Stimulated activated CD4-positive, alpha-beta T cell treated with anti-CD3 and anti-CD28 coated beads, Interleukin-12 subunit alpha, Interleukin-12 subunit beta, amount 100 ng/mL, for 48 hours (primary cell): ENCODE measurements around the gene SLC25A21.

ENCODE experiments used
- DNase-seq, 3 donors: peaks; one replicate each; pipeline ENCODE4 v3.0.0-alpha.2; 2020; ENCODE audit warnings: low read depth in 2 of 3, low spot score in 1 of 3

SLC25A21 gene

GRCh38 chr14:36671149-36671548 lies 501.3 kb downstream of the SLC25A21 start:
- no peak for DNase-seq

DNA sequence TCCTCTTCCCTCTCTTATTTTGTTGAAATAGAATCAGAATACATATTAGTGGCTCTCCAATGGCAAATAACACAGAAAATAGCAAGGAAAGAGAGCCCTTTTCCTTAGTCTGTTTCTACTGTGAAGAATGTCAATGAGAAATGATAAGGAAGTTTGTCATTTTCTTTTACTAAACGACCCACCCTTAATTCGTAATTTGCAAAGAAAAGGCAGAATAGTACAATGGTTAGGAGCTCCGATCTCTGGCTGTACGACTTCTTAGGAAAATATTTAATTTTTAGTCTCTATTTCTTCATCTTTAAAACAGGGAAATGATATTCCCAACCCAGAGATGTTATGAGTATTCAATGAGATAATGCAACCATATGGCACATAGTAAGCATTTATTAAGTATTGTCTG lies 504.7 kb downstream of the SLC25A21 start:
- DNase-seq, result no peak

DNA sequence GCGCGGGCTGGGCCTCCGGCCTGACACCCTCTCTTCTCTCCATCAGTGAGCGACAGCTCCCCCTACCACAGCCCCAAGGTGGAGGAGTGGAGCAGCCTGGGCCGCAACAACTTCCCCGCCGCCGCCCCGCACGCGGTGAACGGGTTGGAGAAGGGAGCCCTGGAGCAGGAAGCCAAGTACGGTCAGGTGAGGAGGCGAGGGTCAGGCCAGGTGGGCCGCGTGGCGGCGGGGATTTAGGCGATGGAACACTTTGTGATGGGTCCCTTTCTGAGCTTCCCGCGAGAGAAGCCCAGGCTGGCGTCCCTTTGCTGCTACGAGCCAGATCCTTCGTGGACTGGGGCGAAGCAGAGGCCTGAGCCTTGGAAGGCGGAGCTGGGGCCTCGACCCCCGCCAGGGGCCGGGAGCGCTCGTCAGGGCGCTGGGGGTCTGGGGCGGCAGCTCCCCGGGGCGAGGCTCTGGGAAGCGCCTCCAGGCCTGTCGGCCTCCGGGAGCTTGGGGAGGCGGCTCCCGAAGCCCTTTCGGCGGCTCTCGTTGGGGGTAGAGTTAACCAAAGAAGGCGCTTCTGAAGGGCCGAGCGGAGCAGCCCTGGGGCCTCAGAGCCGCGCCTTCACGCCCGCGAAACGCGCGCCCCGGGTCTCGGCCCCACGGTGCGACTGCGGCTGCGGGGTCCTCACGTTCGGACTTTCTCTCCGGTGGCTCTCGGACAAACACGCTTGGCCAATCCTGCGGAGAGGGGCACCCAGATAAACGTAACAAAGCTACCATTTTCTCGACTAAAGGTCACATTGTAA lies 505.8 kb downstream of the SLC25A21 start:
- DNase-seq, result no peak

DNA sequence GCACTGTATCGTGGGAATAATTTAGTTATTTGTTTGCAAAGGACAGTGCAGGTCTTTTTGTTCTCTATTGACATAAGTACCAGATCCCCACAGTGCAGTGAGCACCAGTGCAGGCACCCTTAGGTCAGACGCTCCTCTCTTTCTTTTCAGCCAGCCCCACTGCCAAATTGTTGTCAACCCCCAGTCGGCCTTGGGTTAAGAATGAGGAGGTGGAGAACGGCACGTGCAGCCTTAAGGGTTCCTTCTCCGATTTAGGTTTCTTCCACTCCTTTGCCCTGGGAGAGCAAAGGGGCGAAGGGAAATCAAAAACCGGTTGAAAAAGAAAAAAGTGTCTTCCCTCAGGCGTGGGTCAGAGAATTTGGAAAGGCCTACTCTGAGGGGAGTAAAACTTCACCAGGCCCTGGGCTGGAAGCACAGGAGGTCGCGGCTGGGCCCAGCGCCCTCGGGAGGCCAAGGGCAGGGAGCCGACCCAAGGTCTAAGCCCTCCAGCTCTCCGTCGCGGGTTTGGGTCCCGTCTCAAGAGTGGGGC lies 506.5 kb downstream of the SLC25A21 start:
- no peak for DNase-seq

DNA sequence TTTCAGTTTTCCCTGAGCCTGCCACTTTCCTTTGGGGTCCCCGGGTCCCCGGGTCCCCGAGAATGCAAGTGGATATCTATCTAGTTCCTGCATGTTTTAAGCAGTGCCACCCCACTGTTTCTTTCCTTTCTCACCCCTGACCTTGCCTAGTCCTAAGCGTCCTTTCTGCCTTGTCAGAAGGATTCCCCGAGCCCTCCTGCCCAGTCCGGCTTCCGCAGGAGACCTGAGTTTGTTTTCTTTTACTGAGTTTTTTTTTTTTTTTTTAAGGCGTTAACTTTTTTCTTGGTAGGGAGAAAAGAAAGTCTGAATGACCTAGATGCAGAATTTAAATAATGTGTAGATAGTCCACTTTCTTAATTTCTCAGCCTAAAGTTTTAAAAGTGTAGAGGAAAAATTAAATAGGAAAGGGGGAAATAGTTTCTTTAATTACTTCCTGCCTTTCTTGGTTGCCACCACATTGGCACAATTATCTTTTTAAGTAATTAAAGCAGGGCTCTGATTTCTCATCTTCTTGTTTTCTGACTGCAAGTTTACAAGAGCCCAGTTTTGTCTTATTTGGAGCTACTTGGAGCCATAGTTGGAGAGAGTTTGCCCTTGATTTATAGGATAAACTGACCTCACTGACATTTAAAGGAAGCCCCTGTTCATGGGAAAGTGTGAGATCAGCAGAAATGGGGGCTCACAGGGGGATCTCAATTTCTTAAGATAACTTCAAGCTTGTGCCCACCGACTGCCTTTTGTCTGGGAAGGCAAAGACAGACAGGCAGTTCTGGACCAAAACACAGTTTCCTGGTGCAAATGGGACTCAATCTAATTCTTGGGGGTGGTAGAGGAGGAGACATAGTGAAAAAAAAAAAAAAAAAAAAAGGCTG lies 507.8 kb downstream of the SLC25A21 start:
- no peak for DNase-seq

- no peak for DNase-seq
Measured at GRCh38 chr14:36663404-36664321, 508.7 kb downstream of the SLC25A21 start.

- no peak for DNase-seq
Measured at GRCh38 chr14:36662543-36663403, 509.6 kb downstream of the SLC25A21 start.

GRCh38 chr14:36662258-36662542 lies 510.2 kb downstream of the SLC25A21 start:
- DNase-seq, result no peak

GRCh38 chr14:36661506-36662257 lies 510.7 kb downstream of the SLC25A21 start, which contains the start of gene PAX9:
Gene PAX9 (plus strand): TSS chr14:36661860. CDS start chr14:36662090, 230 bp downstream.
- peak in 2 of 3 donors; percentile 23 to 37 for DNase-seq

GRCh38 chr14:36660736-36661505 lies 511.5 kb downstream of the SLC25A21 start:
- no peak for DNase-seq

DNA sequence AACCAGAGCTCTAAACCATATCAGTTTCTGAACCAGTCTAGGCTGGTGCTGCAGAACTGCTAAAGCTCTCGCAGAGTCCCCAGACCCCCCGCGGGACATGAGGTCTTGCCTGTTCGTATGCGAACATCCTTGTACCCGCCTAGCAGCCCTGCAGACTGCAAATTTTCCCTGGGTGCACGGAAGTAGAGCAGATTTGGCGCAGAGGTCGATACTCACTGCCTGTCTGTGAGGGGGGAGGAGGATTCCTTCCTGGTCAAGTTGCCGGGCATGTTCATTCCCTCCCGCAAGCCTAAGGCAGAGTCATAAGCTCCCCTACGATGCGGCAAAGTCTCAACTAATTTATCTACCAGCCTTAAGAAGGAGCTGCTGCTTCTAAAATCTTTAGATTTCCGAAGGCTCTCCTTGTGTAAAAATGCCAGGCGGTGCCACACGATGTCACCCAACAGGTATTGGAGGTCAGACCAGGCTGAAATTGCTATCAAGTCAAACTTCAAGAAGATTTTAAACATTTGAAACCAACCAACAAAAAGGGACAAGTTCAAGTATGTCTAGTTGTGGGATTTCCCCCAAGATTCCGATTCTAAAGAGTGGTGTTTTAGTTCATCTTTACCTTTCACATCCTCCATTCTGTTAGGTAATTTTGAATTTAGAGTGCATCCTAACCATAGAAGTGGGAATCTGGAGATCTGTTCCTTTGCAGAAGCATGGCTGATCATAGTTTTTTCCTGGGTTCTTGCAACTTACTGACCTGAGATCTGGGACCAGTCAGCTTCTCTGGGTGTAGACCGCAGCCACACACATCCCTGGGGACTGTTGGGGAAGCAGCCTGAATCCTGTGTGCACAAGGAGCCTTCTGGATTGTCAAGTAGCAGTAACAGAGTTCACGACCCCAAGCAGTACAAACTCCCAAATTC lies 512.3 kb downstream of the SLC25A21 start:
- DNase-seq, result no peak

DNA sequence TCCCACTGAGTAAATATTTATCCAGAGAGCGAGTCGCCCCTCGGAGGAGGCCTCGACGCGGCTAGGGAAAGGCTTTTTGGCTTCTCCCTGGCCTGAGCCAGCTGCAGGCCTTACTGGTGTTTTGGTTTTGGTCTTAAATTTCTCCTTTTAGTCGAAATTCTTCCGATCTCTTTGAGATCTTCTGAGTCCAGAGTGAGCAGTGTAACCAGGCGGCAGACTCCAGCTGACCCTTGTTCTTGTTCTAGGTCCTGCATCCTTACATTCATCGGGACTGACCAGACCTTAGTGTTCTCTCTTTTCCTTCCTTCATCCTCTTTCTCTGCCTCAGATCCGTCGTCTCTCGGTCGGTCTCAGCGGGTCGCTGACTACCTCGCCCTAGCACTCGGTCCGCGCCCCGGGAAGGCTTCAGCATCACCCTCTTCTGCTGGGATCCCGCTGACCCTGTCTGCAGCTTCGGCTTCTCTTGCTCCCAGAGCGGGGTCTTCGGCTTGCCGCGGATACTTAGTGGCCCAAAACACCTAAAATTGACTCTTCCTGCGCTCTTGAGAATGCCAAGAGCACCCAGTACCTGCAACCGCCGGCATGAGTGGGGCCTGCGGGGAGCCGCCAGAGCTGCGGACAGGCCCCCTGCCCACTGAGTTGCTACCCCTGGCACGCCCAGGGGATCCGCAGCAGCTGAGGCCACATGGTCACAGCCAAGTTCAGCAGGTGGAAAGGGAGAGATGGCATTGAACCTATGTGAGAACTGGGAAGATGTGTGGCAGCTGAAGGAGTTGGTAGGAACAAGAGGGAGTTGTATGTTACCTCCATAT lies 513.2 kb downstream of the SLC25A21 start:
- no peak for DNase-seq

DNA sequence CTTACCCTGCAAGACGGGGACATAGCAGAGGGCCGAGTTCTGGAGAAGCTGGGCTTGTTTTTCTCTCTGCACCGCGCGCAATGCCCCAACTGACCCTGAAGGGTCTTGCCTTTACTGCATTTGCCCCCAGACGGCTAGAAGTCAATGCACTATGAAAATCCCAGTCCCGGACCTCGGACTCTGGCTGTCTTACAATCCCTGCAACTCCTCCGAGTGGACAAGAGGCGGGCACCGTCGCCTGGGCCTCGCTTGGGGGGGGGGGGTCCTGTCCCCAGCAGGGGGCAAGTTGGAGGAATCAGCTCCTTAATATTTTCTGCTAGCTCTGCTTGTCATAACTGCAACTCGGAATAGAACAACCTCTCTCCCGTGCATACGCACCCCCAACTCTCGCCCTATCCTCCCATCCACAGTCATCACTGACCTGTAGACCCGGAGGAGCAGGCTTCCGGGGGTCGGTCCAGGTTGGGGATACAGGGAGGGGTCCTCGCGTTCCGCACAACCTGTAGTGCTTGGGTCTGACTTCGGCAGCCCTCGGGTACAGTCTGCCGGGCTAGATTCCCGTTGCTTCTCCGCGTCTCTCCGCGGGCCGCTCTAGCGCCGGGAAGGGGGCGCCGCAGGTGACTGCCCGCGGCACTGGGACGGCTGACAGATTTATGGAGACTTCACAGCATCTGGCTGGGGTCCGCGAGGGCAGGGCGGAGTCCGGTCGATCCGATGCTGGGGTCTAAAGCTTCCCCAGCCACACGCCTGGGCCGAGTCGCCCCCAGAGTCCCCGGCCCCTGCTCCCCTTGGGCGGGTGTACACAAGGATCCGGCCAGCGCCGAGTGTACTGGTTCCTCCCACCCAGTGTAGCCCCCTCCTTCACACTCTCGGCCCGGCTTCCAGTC lies 514.0 kb downstream of the SLC25A21 start:
- no peak for DNase-seq

- no peak for DNase-seq
Measured at GRCh38 chr14:36657399-36658122, 514.8 kb downstream of the SLC25A21 start.
